ENCODE results near the gene HAPSTR1. TPM values are rescaled to one million over a fixed set of nuclear protein-coding genes. Genes with fewer than 3 reads are reported as not detected.

The HAPSTR1 gene
- total RNA-seq, 1 donor from 2014 or later, result 53.1 TPM

- ATAC-seq (peak; percentile 25 to 26), DNase-seq (peak; percentile 66)
- Histone ChIP-seq H3K27me3 (ENCODE audit: low read depth) (no peaks in the 10 kb centered on the region), H3K4me3 (peak overlapping the region; percentile 93), H3K4me1 (peaks cover 29% of the 10 kb centered on the region), H3K36me3 (peaks cover 9% of the 10 kb centered on the region), H3K27ac (peak overlapping the region; percentile 91), H3K9me3 (no peaks in the 10 kb centered on the region)
- no peak for TF ChIP-seq CTCF (IDR thresholded peaks at IDR 0.05)
- intact Hi-C loops (cut with DNase I), result no loop called here
These were observed 1.1 kb upstream of the HAPSTR1 start for GRCh38 chr16:9090101-9090959.

GRCh38 chr16:9091867-9092281 lies 430 bp downstream of the HAPSTR1 start:
- peak overlapping the region; percentile 99 for H3K27ac ChIP-seq
- no peaks in the 10 kb centered on the region for H3K9me3 ChIP-seq
- H3K4me3 ChIP-seq, result peak overlapping the region; percentile 93
- no peak for TF ChIP-seq CTCF (IDR thresholded peaks at IDR 0.05)
- intact Hi-C loops (cut with DNase I), result no loop called here
- no peaks in the 10 kb centered on the region for H3K27me3 ChIP-seq (ENCODE audit: low read depth)
- peak; percentile 6 to 34 for ATAC-seq
- H3K4me1 ChIP-seq, result peaks cover 44% of the 10 kb centered on the region
- peak; percentile 67 for DNase-seq
- peaks cover 24% of the 10 kb centered on the region for H3K36me3 ChIP-seq

GRCh38 chr16:9092282-9092977 lies 986 bp downstream of the HAPSTR1 start:
- intact Hi-C loops (cut with DNase I), result no loop called here
- H3K27ac ChIP-seq, result peak overlapping the region; percentile 99
- peaks cover 30% of the 10 kb centered on the region for H3K36me3 ChIP-seq
- H3K27me3 ChIP-seq (ENCODE audit: low read depth), result no peaks in the 10 kb centered on the region
- peak overlapping the region; percentile 93 for H3K4me3 ChIP-seq
- H3K9me3 ChIP-seq, result no peaks in the 10 kb centered on the region
- peaks cover 50% of the 10 kb centered on the region for H3K4me1 ChIP-seq
- peak in 1 of 2 donors; percentile 32 for ATAC-seq
- DNase-seq, result peak; percentile 67
- TF ChIP-seq CTCF (IDR thresholded peaks at IDR 0.05), result no peak

GRCh38 chr16:9092978-9093344 lies 1.5 kb downstream of the HAPSTR1 start:
- Histone ChIP-seq H3K36me3 (peaks cover 35% of the 10 kb centered on the region), H3K9me3 (no peaks in the 10 kb centered on the region), H3K4me1 (peaks cover 55% of the 10 kb centered on the region), H3K27ac (peak overlapping the region; percentile 99), H3K4me3 (peak overlapping the region; percentile 93), H3K27me3 (ENCODE audit: low read depth) (no peaks in the 10 kb centered on the region)
- no peak for ATAC-seq
- intact Hi-C loops (cut with DNase I), result no loop called here
- peak; percentile 54 for DNase-seq
- TF ChIP-seq CTCF (IDR thresholded peaks at IDR 0.05), result no peak

- peak overlapping the region; percentile 93 for H3K4me3 ChIP-seq
- H3K27ac ChIP-seq, result no peak overlapping the region
- H3K9me3 ChIP-seq, result no peaks in the 10 kb centered on the region
- ATAC-seq (no peak), DNase-seq (no peak)
- peaks cover 68% of the 10 kb centered on the region for H3K4me1 ChIP-seq
- no peaks in the 10 kb centered on the region for H3K27me3 ChIP-seq (ENCODE audit: low read depth)
- TF ChIP-seq CTCF (IDR thresholded peaks at IDR 0.05), result no peak
- H3K36me3 ChIP-seq, result peaks cover 39% of the 10 kb centered on the region
- intact Hi-C loops (cut with DNase I), result no loop called here
These were observed 2.8 kb downstream of the HAPSTR1 start for GRCh38 chr16:9094011-9094846.

Data from lower lobe of right lung (tissue), 2 donors.